K562 (cell line): ENCODE results near the gene OTUD5. TPM values are rescaled to one million over a fixed set of nuclear protein-coding genes. Genes with fewer than 3 reads are reported as not detected.

ENCODE experiments used
- GTF2B ChIP-seq: IDR thresholded peaks from 2 replicates; pipeline ENCODE4 v1.6.1; 2011; ENCODE audit not compliant: insufficient read length; ENCODE audit errors: extremely low read depth
- MAFK ChIP-seq: IDR thresholded peaks from 2 replicates; pipeline ENCODE4 v1.6.1; 2011; ENCODE audit warnings: low read length, improper control_type of control experiment
- SPI1 ChIP-seq: IDR thresholded peaks from 2 replicates; pipeline ENCODE4 v1.6.1; 2011; ENCODE audit warnings: low read depth, low read length, control low read depth, borderline replicate concordance
- TAF7 ChIP-seq: fragments of 450-650 bp; IDR thresholded peaks from 2 replicates; pipeline ENCODE4 v1.6.1; 2016; ENCODE audit warnings: missing genetic modification characterization, missing compliant biosample characterization
- TEAD2 ChIP-seq: fragments of 450-650 bp; IDR thresholded peaks from 2 replicates; pipeline ENCODE4 v1.6.1; 2016; ENCODE audit warnings: missing genetic modification characterization, control low read depth, missing compliant biosample characterization
- ZBTB40 ChIP-seq, 2 experiments: fragments of 450-650 bp in 1 of 2; sonication (generic) in 1 of 2; formaldehyde crosslinking in 1 of 2; IDR thresholded peaks; 2 replicates each; pipeline versions ENCODE4 v1.7.1 to v1.9.0; 2016 to 2022; ENCODE audit warnings: inconsistent platforms in 1 of 2, mild to moderate bottlenecking in 1 of 2, missing genetic modification reagents in 1 of 2
- ZNF318 ChIP-seq, 2 experiments: fragments of 450-650 bp; IDR thresholded peaks; 2 replicates each; pipeline ENCODE4 v1.6.1; 2016; ENCODE audit warnings: mild to moderate bottlenecking in 2 of 2, borderline replicate concordance in 1 of 2, low read depth in 1 of 2, moderate library complexity in 1 of 2
- polyA plus RNA-seq, 8 experiments: library from polyadenylated mRNA; depleted of rRNA in 4 of 8; stranded (reverse) in 5 of 8; unstranded in 3 of 8; fragments of >200 nt; fragmentation: Nextera tagmentation in 2 of 8; fragmentation: Illumina TruSeq in 1 of 8; extraction: Ambion mirVana in 2 of 8; extraction: Trizol in 1 of 8; gene quantifications; 2 replicates each; pipeline versions ENCODE4 v1.2.1 to v1.2.3, GENCODE V29; 2011 to 2014; ENCODE audit warnings: inconsistent platforms in 1 of 8, missing spikeins in 1 of 8
- total RNA-seq, 7 experiments: library from RNA; depleted of rRNA in 6 of 7; stranded (reverse); fragments of >200 nt in 6 of 7; fragmentation: Illumina TruSeq in 2 of 7; extraction: Trizol in 2 of 7; gene quantifications; 2 replicates each; pipeline versions ENCODE4 v1.2.1 to v1.2.3, GENCODE V29; 2011 to 2021; ENCODE audit warnings: low replicate concordance in 1 of 7

OTUD5 gene
- total and polyA plus RNA-seq, 9 of the 15 experiments (the other 6 are each of a cell fraction or from before 2014, with no cell fraction given): 3.6 to 102 (median 59.0) TPM

- TF ChIP-seq ZBTB40 (IDR thresholded peaks at IDR 0.05) (no peak), ZBTB40 (CRISPR knock-in tag; IDR thresholded peaks at IDR 0.05) (no peak), TAF7 (tag) (no peak), ZNF318 (IDR thresholded peaks at IDR 0.05; ENCODE audit: borderline replicate concordance in 1 of 2, low read depth in 1 of 2) (peak in 1 of 2 experiments; percentile 53; a peak in 1 of 4 replicates), TEAD2 (tag) (no peak), GTF2B (no peak), SPI1 (peak; percentile 87), MAFK (no peak)
Measured at GRCh38 chrX:48937054-48937907, 20.1 kb downstream of the OTUD5 start (continued).
